Gastrocnemius medialis (tissue), 4 donors: ENCODE data around the gene DPAGT1.

Source experiments
- CTCF ChIP-seq, 5 experiments: fragments of 450-650 bp in 3 of 5; fragments of 200-600 bp in 2 of 5; sonication (generic) in 2 of 5; IDR thresholded peaks in 4 of 5; conservative IDR thresholded peaks in 1 of 5; 1 replicate in 4 of 5; 2 replicates in 1 of 5; pipeline ENCODE4 v1.5.1; 2016 to 2019; ENCODE audit warnings: antibody characterized with exemption in 5 of 5, mild to moderate bottlenecking in 3 of 5, moderate library complexity in 3 of 5
- POLR2A ChIP-seq, 2 donors: fragments of 450-650 bp; IDR thresholded peaks; one replicate each; pipeline ENCODE4 v1.6.1; 2017; ENCODE audit warnings: antibody characterized with exemption in 2 of 2, mild to moderate bottlenecking in 2 of 2, moderate library complexity in 2 of 2

DNA sequence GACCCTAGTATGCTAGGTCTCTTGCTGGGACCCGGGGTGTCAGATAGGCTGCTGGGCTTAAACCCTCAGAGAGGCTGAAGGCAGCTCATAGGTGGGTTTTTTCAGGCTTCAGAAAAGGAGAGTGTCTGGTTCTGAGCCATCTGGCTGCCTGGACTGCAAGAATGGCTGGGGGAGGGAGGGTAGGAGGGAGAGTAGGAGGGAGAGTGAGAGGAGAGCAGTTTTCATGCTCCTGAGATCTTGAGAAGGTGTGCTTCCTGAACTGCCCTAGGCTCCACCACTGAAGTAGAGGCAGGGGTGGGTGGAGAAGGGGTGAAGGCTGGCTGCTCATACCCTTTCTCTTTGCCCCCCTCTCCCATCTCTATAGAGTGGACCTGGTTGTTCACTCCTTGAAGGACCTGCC is 12.3 kb downstream of the DPAGT1 start:
- no peak for TF ChIP-seq CTCF (IDR thresholded peaks at IDR 0.05 in 4 of 5, conservative IDR thresholded peaks at IDR 0.05 in 1 of 5)
- no peak for TF ChIP-seq POLR2A (IDR thresholded peaks at IDR 0.05)
